HG02678 (cell line): ENCODE results near the gene IFNLR1.

ENCODE experiments used
- ATAC-seq: cut with Tn5 transposase; IDR thresholded peaks from one replicate; pipeline ENCODE4 v1.9.1; 2021; ENCODE audit warnings: mild to moderate bottlenecking, moderate library complexity; ENCODE audit not compliant: unreplicated experiment

Gene IFNLR1

DNA sequence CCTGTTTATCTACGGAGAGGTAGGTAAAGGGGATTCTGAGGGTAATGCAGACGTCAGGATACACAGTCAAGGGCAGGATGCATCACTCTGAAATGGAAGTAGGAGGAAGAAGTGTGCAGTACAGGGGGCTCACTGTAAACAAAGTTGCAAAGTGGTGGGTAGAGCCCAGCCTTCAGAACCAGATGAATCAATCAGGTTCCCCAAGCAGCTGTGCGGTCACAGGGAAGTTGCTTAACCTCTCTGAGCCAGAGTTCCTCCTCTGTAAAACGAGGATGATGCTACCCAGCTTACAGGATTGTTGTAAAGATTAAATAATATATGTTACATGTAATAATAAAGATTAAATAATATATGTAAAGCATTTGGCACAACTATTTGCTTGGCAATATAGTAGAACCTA lies 61.6 kb downstream of the IFNLR1 start:
- ATAC-seq: no peak

DNA sequence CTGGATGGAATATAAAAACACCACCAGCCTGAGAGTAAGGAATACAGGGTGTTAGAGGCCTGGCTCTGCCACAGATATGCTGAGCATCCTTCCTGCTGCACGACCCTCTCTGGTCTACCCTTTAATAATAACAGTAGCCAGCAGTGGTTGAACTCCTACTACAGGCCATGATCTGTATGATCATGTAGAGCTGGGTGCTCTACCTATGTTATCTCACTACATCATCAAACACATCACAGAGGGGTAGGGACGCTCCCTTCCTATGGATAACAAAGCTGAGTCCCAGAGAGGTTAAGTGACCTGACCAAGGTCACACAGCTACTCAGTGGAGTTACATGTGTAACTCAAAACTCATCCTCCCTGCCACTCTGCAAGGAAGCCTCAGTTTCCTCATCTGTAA lies 62.1 kb downstream of the IFNLR1 start:
- ATAC-seq: no peak

DNA sequence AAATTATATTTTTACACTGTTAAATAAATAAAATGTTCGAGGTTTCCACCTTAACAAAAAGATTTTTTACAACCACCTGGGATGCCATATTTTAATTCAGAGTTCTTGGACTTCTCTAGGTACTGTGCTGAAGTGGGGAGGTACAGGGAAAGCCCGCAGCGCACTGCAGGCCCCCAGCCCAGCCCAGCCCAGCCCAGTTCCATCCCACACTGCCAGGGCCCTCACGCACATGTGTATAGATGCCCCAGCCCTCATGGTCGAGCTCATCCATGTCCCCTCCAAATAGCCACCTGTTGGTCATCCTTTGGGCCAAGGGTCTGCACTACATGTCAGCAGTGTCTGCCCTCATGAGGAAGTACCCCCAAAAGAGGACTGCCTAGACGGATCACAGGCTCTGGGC lies 63.5 kb downstream of the IFNLR1 start:
- no peak for ATAC-seq

DNA sequence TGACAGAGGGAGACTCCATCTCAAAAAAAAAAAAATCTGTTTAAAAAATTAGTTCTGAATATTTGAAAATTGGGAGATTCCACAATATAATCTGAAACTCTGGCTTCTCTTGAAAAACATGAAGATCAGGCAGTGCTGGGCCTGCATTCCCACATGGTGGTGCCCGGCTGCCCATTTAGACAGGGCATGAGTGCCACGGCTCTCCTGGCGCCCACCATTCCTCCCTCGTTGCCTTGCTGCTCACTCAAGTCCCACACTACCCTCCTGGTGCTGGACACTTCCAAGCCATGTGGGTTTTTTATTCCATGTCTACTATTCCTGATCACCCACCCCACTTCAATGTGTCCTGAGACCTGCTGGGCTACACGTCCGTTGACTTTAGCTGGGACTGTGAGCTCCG lies 64.3 kb downstream of the IFNLR1 start:
- ATAC-seq: no peak

DNA sequence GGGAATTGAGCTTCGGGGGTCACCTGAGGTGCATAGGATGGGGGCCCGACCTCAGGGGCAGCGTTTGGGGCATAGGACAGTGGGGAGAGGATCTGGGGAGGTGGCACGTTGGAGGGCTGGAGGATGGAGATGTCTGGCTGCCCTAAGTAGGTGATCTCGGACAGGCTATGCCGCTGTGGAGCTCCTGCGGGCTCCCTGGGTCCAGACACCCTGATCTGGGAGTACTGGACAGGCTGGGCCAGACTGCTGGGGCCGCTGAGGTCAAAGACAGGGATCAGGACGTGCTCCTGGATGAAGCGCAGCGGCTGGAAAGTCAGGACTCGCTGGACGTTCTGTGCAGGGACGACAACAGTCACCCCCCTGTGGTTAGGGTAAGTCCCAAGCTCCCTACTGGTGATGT lies 65.7 kb downstream of the IFNLR1 start:
- ATAC-seq: no peak

DNA sequence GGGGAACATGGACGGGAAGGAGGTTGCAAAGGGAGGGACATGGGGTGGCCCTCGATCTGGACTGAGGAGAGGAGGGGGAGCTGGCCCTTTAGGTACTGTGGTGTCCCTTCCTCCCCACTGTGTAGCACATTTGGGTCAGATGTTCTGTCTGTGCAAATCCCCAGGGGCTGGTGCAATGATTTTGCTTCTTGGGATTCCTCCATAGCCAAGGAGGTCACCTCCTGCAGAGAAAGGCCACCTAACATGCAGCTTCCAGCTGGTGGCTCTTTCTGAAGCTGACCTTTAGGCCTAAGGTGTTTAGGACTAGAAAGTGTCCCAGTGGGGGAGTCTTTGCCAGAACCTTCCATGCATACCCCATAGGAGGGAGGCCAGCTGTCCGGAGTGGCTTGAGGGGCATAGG lies 66.1 kb downstream of the IFNLR1 start:
- no peak for ATAC-seq

DNA sequence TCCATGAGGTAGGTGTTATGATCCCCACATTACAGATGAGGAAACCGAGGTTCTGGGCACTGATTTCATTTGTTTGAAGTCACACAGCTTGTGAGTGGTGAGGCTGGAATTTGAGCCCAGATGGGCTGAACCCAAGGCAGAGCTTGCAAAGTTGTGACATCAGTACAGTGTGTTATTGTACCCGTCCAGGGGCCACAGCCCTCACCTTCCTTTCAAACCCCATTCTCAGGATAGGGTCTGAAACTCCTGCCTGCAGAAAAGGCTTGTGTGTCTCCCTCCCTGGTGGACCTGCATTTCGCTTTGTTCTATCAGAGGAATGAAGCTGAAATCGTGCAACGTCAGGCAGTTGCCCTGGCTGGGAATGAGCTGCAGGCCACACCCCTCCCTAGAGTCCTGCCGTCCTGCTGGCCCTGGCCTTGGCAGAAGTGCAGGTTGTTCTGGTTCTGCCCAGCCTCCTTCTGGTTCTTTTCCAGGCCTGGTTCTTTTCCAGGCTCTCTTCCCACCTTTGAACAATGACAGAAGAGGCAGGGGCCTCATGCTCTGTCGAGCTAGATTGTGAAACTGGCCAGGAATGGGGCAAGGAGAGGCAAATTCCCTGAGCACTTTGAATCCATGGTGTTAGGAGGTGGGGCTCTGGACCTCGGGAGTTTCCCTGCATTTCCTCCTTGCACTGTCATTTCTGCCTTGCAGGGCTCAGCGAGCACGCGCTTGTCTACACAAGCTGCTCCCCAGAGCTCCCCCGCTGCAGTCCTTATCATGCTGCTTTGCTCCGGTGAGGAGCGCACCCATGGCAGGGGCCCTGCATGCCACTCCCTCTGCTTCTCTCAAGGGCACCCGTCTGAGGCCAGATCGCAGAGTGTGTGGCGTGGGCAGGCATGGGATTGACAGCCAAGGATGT lies 67.0 kb downstream of the IFNLR1 start:
- no peak for ATAC-seq

DNA sequence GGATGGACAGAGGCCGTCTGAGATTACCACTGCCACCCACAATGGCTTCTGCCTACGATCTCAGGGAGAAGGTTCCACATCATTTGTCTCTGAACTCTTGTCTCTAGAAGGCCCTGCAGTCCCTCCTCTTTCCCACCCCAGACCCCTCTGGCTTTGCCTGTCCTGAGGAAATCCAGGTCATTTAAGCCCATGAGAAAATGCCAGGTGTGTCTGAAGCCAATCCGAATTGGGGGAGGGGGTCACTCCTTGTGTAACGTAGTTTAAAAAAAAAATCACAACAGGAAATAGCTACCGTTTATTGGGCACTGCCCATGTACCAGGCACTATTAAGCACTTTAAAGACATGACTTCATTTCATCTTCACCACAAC lies 67.6 kb downstream of the IFNLR1 start:
- no peak for ATAC-seq

DNA sequence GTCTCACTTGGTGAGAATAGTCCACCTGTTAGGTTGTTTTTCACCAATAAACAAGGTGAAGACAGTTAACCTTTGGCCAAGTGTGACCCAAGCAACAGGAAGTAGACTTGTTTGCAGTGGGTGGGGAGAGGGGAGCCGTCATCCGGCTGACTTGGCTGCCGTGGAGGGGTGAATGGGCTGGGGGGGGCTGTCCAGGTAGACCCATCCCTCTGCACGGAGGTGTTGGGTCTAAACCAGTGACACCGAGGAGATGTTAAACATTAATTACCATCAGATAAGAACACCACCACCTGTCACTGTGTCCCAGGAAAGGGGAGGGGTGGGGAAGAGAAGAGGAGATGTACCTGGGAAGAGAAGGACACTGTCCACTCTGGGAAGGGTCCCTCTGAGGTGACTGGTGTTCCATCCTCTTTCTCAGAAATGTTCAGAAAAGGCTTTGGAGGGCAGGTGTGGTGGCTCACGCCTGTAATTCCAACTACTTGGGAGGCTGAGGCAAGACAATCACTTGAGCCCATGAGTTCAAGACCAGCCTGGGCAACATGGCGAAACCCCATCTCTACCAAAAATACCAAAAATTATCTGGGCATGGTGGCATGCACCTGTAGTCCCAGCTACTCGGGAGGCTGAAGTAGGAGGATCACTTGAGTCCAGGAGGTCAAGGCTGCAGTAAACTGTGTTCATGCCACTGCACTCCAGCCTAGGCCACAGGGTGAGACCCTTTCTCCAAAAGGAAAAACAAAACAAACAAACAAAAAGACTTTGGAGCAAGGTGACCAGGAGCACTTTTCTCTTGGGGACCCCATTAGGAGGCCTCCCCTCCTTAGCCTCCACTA lies 68.5 kb downstream of the IFNLR1 start:
- ATAC-seq: no peak

DNA sequence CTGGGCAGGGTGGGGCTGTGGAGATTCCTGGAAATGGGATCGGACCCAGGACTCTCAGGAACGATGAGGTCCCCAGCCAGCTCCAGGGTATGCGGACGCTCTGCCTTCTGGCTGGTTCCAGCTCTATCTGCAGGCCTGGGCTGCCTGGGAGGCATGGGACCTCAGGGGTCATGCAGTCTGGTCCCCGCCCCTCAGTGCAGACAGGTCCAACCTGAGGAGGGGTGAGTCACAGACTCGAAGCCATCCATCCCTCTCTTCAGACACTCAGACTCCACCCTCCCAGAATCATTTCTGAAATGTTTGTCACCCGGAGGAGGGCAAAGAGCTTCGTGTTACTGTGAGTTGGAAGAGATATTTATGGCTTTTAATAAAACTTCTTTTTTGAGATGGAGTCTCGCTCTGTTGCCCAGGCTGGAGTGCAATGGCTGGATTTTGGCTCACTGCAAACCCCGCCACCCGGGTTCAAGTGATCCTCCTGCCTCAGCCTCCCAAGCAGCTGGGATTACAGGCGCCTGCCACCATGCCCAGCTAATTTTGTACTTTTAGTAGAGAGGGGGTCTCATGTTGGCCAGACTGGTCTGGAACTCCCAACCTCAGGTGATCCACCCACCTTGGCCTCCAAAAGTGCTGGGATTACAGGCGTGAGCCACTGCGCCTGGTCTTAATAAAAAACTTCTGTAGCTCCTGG lies 69.2 kb downstream of the IFNLR1 start:
- no peak for ATAC-seq

DNA sequence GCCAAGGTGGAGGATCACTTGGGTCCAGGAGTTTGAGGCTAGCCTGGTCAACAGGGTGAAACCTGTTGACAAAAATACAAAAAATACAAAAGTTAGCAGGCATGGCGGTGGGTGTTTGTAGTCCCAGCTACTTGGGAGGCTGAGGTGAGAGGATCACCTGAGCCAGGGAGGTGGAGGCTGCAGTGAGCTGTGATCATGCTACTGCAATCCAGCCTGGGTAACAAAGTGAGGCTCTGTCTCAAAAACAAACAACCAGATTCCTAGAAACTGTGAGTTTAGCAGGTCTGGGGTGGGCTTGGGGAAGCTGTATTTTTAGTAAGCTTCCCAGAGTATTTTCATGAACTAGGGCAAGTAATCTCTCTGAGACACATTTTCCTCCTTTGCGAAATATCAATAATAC lies 70.0 kb downstream of the IFNLR1 start:
- ATAC-seq: no peak

DNA sequence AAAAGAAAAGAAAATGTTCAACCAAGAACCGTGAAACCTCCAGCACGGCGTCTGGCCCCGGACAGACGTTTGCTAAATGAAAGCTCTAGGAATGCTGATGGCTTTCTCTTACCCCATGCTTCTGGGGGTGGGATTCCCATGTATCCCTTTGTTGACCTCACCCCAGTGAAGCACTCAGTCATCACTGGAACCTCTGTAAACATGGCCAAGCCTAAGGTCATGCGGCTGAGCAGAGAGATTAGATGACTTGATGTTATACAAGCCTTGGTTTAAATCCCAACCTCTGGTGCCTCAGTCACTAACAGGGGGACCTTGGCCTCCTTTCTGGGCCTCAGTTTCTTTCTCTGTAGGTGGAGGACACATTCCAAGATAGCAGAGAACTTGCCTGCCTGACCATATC lies 72.3 kb downstream of the IFNLR1 start:
- no peak for ATAC-seq

DNA sequence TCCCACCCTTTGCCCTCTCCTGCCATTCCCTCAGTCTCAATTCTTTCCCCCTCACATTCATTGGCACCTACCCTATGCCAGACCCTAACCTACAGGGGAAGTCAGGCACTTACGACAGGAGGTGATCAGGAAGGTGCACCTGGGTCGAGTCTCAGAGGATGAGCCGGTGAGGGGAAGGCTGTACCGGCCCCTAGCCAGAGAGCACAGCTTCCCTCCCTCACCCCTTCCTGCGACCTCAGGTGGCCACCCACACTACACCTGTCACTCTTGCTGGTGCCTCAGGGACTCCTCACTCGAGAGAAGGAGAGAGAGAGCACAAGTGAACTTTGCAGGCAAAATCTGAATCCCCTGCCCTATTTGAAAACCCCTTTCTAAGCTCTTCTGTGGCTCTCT lies 73.5 kb downstream of the IFNLR1 start:
- no peak for ATAC-seq

DNA sequence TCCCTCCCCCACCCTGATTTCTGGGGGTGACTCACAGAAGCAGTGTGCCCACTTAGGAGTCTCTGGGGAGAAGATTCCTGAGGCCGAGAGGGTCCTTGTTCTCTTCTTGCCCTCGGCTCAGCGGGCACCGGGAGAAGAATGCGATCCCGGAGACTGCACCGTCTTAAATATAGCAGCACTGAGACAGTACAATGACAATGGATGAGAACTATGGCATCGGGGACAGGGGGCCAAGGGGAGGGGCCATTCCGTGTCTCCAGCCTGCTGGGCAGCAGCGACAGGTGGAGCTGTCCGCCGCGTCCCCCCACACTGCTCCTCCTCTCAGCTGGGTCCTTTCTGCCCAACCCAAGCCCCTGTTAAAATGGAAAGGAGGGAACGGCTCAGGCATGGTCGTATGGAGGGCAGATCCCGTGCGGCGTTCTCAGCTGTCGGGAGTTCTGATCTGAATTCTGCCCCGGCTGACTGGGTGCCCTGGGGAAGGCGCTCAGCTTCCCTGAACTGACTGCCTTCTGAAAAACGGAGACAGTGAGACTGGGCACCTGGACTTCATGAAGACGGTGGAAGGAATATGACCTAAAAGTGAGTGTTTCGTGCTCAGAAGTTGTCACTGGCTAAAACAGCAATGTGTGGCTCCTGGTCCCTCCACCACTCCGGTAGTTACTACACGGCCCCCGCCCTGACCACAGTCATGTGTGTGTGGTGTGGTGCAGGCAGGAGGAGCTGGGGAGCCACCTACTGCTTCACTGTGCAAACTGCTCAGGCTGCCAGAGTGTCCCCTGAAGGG lies 74.9 kb downstream of the IFNLR1 start, which contains the start of gene MYOM3:
TSS of gene MYOM3 (minus strand) at position 140 of the 784 bp plus-strand sequence. CDS start 3,499 bp downstream, outside the sequence.
- no peak for ATAC-seq

DNA sequence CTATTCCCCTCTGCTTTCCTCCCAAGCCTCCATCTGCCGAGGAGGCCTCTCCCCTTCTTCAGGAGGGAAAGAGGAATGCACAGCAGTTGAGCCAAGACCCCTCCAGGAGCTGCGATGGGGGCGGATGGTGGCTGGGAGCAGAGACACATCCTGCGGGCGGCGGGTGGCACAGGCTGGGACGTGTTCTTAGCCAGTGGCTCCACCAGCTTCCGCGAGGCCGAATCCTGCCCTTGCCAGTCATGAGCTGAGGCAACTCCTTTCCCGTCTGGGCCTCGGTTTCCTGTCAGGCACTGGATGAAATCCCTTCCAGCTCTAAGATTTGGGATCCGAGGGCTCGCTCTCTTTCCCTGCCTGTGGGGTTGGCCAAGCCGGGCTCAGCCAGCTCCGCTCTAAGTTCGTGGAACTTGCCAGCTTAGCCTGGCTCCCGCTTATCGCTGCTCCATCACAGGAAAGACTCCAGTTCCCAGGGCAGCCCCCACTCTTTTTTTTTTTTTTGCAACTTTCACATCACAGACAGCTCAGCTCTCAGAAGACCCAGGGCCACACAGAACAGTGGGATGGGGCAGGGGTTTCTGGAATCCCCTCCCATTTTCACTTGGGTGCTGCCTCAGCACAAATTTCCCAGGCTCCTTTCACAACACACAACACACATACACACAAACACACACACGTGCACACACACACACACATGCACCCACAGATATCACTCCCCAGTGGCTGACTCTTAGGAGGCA lies 75.7 kb downstream of the IFNLR1 start:
- ATAC-seq: no peak

DNA sequence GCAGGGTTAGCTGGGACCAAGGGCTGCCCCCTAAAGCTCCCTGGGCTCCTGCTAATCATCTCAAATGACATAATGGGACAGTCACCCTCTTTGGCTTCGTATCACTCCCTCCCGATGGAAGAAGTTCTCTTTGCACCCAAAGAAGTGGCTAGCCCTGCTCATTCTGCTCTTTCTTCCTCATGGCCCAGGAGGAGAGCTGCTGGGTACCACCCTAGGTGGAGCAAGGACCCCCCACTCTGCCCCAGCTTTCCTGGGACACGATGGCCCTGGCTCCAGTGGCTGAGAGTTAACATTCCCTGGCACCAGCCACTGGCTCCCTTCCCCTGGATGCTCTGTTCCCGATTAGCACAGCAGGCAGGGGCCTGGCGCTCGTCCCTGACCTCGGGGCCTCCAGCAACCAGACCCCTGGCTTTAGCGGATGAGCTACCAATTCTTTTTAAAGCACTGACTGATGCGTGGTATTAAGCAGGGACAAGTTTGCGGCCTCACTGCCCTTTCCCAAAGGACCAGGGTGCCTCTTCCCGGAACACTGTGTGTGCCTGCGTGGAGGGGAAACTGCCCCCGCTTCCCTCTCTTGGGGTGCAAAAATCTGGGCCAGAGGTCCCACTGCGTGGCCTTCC lies 76.3 kb downstream of the IFNLR1 start:
- ATAC-seq: no peak

DNA sequence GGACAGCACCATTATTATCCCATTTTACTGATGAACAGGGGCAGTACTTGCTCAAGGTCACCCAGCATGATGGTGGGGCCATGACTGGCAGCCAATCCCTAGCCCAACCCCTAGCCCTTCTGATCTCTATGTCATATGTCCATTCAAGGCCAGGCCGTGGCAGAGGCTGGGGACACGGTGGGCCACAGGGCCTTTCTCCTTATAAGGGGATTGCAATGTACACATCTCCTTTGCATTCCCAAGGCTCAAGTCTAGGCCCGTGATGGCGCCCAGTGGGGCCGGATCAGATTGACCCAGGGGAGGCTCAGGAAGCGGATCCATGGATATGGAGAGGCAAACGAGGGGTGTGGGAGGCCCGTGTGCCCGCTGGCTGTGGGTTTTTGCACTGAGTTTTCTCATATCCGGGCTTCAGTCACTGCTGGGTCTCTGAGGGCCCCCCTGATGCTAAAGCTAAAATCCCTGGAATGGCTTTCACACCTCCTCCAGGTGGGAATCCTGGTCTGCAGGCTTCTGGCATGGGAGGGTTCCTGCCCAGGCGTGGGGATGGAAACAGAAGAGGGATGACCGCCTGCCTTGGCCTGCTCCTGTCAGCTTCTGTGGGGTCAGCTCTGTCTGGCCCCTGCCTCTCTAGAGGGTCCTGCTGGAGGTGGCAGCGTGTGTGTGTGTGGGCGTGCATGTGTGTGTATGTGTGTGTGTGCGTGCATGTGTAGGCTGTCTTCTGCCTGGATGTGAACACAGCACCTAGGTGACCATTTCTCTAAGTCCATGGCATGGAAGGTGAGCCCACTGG lies 77.2 kb downstream of the IFNLR1 start:
- no peak for ATAC-seq

DNA sequence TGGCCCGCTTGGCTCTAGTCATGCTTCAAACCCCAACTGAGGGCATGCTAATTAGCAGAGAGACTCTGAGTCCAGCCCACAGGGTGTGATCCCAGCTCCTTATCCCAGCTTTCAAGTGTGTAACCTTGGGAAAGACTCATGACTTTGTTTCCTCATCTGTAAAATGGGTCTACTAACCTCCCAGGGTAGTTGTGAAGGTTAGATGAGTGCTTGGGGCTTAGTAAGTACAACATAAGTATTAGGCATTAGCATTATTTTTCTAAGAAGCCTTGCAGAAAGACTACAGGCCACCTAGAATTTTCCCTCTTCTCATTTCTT lies 78.0 kb downstream of the IFNLR1 start:
- ATAC-seq: no peak
